ENCODE measurements around the gene HMCN1. TPM values are rescaled to one million over a fixed set of nuclear protein-coding genes. Genes with fewer than 3 reads are reported as not detected.
"Not testable (repeated sequence)": the region's sequence is repeated elsewhere in the genome, so short reads cannot be mapped to it uniquely, and the experiment has no call there.

The HMCN1 gene
- total and polyA plus RNA-seq, 9 donors: 1.4 to 26.6 (median 3.8) TPM

DNA sequence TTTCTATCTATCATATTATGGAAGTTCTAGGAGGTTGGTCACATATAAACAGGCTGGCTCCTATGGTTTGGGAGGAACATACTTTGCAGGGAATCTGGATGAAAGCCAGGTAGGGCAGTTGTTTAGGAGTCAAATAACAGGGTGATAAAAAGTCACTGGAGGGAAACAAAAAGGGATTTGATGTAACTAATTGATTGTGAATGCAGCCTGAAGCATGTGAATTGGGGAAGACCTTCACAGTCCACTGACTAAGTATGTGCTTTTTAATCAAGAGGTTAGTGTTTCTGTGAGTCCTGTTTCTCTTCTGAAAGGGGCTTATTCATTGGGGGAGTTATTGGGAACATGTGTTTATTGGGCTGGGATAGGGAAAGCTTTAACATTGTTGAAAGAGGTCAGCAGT is 41.3 kb downstream of the HMCN1 start:
- no peak for DNase-seq
- Histone ChIP-seq H3K27ac (no peak overlapping the region), H3K27me3 (no peaks in the 10 kb centered on the region), H3K36me3 (no peaks in the 10 kb centered on the region), H3K9me3 (no peaks in the 10 kb centered on the region), H3K4me1 (ENCODE audit: insufficient read depth) (no peaks in the 10 kb centered on the region), H3K4me3 (no peak overlapping the region)
- TF ChIP-seq POLR2A (IDR thresholded peaks at IDR 0.05) (no peak), EP300 (IDR thresholded peaks at IDR 0.05) (no peak)
- TF ChIP-seq, protein P1, sequence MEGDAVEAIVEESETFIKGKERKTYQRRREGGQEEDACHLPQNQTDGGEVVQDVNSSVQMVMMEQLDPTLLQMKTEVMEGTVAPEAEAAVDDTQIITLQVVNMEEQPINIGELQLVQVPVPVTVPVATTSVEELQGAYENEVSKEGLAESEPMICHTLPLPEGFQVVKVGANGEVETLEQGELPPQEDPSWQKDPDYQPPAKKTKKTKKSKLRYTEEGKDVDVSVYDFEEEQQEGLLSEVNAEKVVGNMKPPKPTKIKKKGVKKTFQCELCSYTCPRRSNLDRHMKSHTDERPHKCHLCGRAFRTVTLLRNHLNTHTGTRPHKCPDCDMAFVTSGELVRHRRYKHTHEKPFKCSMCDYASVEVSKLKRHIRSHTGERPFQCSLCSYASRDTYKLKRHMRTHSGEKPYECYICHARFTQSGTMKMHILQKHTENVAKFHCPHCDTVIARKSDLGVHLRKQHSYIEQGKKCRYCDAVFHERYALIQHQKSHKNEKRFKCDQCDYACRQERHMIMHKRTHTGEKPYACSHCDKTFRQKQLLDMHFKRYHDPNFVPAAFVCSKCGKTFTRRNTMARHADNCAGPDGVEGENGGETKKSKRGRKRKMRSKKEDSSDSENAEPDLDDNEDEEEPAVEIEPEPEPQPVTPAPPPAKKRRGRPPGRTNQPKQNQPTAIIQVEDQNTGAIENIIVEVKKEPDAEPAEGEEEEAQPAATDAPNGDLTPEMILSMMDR (IDR thresholded peaks at IDR 0.05): no peak
- intact Hi-C loops (cut with DNase I): no loop called here

DNA sequence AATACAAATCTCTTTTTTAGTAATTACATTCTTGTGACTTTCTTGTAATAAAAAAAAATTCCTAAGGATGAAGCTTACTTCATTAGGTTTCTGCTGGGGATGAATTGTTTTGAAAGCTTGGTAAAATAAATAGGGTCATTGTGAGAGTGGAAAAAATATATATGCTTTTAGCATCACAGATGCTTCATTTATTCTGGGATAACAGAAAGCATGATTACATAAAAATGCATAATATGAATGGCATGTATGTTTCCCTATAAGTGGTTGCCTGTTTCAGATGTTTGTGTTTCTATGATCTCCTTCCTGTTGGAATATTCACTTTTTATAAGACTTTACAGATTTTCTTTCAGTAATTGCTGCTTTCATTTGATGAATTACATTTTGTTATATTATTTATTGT is 42.3 kb downstream of the HMCN1 start:
- Histone ChIP-seq H3K36me3 (no peaks in the 10 kb centered on the region), H3K27me3 (no peaks in the 10 kb centered on the region), H3K4me3 (no peak overlapping the region), H3K4me1 (ENCODE audit: insufficient read depth) (no peaks in the 10 kb centered on the region), H3K9me3 (no peaks in the 10 kb centered on the region), H3K27ac (no peak overlapping the region)
- intact Hi-C loops (cut with DNase I): no loop called here
- no peak for TF ChIP-seq POLR2A (IDR thresholded peaks at IDR 0.05)
- TF ChIP-seq EP300 (IDR thresholded peaks at IDR 0.05): no peak
- TF ChIP-seq, protein P1 (IDR thresholded peaks at IDR 0.05): no peak
- no peak for DNase-seq

DNA sequence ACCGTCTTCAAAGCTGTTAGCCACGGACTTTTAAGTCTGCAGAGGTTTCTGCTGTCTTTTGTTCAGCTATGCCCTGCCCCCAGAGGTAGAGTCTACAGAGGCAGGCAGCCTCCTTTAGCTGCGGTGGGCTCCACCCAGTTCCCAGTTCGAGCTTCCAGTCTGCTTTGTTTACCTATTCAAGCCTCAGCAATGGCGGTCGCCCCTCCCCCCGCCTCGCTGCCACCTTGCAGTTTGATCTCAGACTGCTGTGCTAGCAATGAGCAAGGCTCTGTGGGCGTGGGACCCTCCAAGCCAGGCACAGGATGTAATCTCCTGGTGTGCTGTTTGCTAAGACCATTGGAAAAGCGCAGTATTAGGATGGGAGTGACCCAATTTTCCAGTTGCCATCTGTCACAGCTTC is 49.7 kb downstream of the HMCN1 start:
- DNase-seq; H3K9me3 ChIP-seq; H3K27ac ChIP-seq; H3K4me3 ChIP-seq; intact Hi-C loops (cut with DNase I); H3K36me3 ChIP-seq; H3K4me1 ChIP-seq (ENCODE audit: insufficient read depth); H3K27me3 ChIP-seq: not testable (repeated sequence)
- WGBS, 3 donors: 95 to 98% (median 97%) methylated on average over 10 of the region's 10 CpGs

DNA sequence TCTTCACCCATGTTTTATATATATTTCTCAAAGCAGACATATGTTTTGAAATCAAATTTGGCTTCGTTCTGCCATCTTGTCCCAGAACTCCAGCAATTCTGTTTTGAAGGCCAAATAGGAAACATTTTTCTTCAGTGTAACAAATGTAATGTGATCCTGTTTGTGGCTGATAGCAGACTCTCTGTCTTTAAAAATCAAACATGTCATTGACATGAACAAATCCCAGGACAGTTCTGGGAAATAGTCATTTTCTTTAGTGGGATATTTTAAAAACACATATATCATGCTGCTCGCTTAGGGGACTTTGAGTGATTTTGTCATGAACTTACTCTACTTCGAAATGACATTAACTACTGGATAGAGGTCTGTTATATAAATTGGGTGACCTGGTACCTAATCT is 51.4 kb downstream of the HMCN1 start:
- H3K27ac ChIP-seq: no peak overlapping the region
- TF ChIP-seq EP300 (IDR thresholded peaks at IDR 0.05) (no peak), POLR2A (IDR thresholded peaks at IDR 0.05) (no peak)
- TF ChIP-seq, protein P1 (IDR thresholded peaks at IDR 0.05): no peak

DNA sequence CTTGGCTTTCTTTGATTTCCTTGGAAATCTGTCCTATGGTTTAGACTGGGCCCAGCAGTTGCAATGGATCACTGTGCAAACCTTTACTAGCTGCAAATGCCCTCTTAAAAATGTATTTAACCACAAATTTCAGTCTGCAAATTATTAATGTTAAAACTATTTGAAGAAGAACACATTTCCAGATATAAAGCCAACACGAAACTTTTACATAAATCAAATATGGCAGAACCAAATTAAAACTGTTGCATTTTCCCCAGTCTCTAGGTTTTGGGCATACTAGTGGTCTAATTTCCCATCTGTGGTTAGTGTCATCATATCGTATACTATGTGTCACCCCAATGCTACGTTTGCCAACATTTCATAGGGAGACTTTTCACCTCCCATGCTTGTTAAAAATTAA is 52.3 kb downstream of the HMCN1 start:
- Histone ChIP-seq H3K4me1 (ENCODE audit: insufficient read depth) (no peaks in the 10 kb centered on the region), H3K36me3 (no peaks in the 10 kb centered on the region), H3K4me3 (no peak overlapping the region), H3K27ac (no peak overlapping the region), H3K9me3 (no peaks in the 10 kb centered on the region), H3K27me3 (no peaks in the 10 kb centered on the region)
- no peak for DNase-seq
- WGBS, 3 donors: 82 to 93% (median 83%) methylated on average over 3 of the region's 3 CpGs
- no peak for TF ChIP-seq EP300 (IDR thresholded peaks at IDR 0.05)
- TF ChIP-seq, protein P1 (IDR thresholded peaks at IDR 0.05): no peak
- no peak for TF ChIP-seq POLR2A (IDR thresholded peaks at IDR 0.05)
- intact Hi-C loops (cut with DNase I): no loop called here

More for the DNA sequence above, 51.4 kb downstream of the HMCN1 start:
- intact Hi-C loops (cut with DNase I): no loop called here
- Histone ChIP-seq H3K36me3 (no peaks in the 10 kb centered on the region), H3K4me1 (ENCODE audit: insufficient read depth) (no peaks in the 10 kb centered on the region), H3K9me3 (no peaks in the 10 kb centered on the region), H3K27me3 (no peaks in the 10 kb centered on the region), H3K4me3 (no peak overlapping the region)
- no peak for DNase-seq
- WGBS, 3 donors: 77 to 85% (median 80%) methylated on average over 3 of the region's 3 CpGs
